Upper lobe of left lung (tissue), 6 donors: ENCODE results near the gene ATP9A. TPM values are rescaled to one million over a fixed set of nuclear protein-coding genes. Genes with fewer than 3 reads are reported as not detected.

Source experiments
- ATAC-seq, 2 donors: fragments of 200-7000 bp; cut with Tn5 transposase; one replicate each; pipeline ENCODE4 v1.9.1; 2022; ENCODE audit warnings: mild to moderate bottlenecking in 2 of 2, moderate library complexity in 2 of 2; ENCODE audit not compliant: low FRiP score in 2 of 2
- DNase-seq, 2 donors: peaks; one replicate each; pipeline ENCODE4 v3.0.0-alpha.2; 2019 to 2020
- H3K27ac ChIP-seq, 4 donors: fragments of 200-600 bp; sonication (generic); one replicate each; pipeline ENCODE4 v1.5.1; 2016 to 2019
- H3K27me3 ChIP-seq, 4 donors: fragments of 200-600 bp; sonication (generic); one replicate each; pipeline ENCODE4 v1.5.1; 2017 to 2019
- H3K36me3 ChIP-seq, 4 donors: fragments of 200-600 bp; sonication (generic); one replicate each; pipeline ENCODE4 v1.5.1; 2016 to 2019
- H3K4me1 ChIP-seq, 4 donors: fragments of 200-600 bp; sonication (generic); one replicate each; pipeline ENCODE4 v1.5.1; 2018 to 2019
- H3K4me3 ChIP-seq, 4 donors: fragments of 200-600 bp; sonication (generic); one replicate each; pipeline ENCODE4 v1.5.1; 2017 to 2019; ENCODE audit warnings: mild to moderate bottlenecking in 2 of 4, moderate library complexity in 1 of 4
- H3K9me3 ChIP-seq, 4 donors: fragments of 200-600 bp; sonication (generic); one replicate each; pipeline ENCODE4 v1.5.1; 2018 to 2019
- EP300 ChIP-seq, 4 donors: sonication (generic); formaldehyde crosslinking; IDR thresholded peaks; one replicate each; pipeline ENCODE4 v1.5.1; 2017; ENCODE audit warnings: antibody characterized with exemption in 4 of 4, control low read depth in 2 of 4
- POLR2A ChIP-seq, 4 donors: fragments of 450-650 bp; IDR thresholded peaks; one replicate each; pipeline ENCODE4 v1.5.1; 2016 to 2017; ENCODE audit warnings: antibody characterized with exemption in 4 of 4, mild to moderate bottlenecking in 2 of 4
- POLR2AphosphoS5 ChIP-seq, 2 donors: sonication (generic); formaldehyde crosslinking; IDR thresholded peaks; one replicate each; pipeline ENCODE4 v1.5.1; 2017; ENCODE audit warnings: antibody characterized with exemption in 2 of 2
- WGBS, 2 donors: methylation state at CpG; one replicate each; pipeline ENCODE4 v1.1.5; 2017 to 2018; 5-methylcytosine and 5-hydroxymethylcytosine counted together
- total RNA-seq, 6 donors: library from RNA; depleted of rRNA in 4 of 6; stranded (reverse); fragments of >200 nt in 4 of 6; gene quantifications; one replicate each; pipeline versions ENCODE4 v1.1.0 to v1.2.1, GENCODE V29; 2016 to 2021
- TF ChIP-seq, protein P1 (sequence below), 6 experiments: fragments of 450-650 bp in 4 of 6; fragments of 200-600 bp in 2 of 6; sonication (generic) in 2 of 6; IDR thresholded peaks; one replicate each; pipeline ENCODE4 v1.5.1; 2016 to 2019; ENCODE audit warnings: antibody characterized with exemption in 6 of 6
- donor health status: DM: no; HTN: no; CAD: no; lungs with moderate emphysema.
- donor health status: DM: no; HTN: yes; CAD: no; lungs with severe emphysema.

ATP9A gene
- total RNA-seq, 6 donors from 2014 or later = 15.7 to 31.3 (median 22.8) TPM

DNA sequence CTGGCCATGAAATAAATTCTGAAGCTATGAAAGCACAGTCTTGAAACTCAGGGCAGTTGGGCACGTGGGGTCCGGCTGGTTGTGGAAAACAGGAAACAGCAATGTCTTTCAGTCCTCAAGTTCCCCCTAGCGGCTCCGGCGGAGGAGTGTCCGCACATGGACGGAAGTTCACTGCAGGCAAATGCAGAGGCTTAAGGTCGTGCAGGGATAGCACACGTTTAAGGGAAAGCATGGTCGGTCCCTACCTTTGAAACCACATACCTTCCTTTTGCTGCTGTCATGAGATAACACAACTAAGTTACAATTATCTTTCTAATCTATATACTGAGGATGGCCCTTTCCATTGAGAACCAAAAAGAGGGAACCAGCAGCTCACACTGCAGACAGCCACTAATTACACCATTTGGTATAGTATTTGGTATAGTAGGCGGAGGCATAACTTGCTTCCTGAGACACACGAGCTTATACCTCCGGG, 173.1 kb downstream of the ATP9A start:
- H3K4me1 ChIP-seq = peaks cover 8 to 14% (median 11%) of the 10 kb centered on the region in 4 donors
- H3K27ac ChIP-seq = no peak overlapping the region
- no peak overlapping the region for H3K4me3 ChIP-seq
- WGBS, 2 donors = 3 to 6% methylated on average over 13 of the region's 13 CpGs
- TF ChIP-seq POLR2A (IDR thresholded peaks at IDR 0.05) = no peak
- TF ChIP-seq POLR2AphosphoS5 (IDR thresholded peaks at IDR 0.05) = no peak
- no peak for TF ChIP-seq EP300 (IDR thresholded peaks at IDR 0.05)
- TF ChIP-seq, protein P1, sequence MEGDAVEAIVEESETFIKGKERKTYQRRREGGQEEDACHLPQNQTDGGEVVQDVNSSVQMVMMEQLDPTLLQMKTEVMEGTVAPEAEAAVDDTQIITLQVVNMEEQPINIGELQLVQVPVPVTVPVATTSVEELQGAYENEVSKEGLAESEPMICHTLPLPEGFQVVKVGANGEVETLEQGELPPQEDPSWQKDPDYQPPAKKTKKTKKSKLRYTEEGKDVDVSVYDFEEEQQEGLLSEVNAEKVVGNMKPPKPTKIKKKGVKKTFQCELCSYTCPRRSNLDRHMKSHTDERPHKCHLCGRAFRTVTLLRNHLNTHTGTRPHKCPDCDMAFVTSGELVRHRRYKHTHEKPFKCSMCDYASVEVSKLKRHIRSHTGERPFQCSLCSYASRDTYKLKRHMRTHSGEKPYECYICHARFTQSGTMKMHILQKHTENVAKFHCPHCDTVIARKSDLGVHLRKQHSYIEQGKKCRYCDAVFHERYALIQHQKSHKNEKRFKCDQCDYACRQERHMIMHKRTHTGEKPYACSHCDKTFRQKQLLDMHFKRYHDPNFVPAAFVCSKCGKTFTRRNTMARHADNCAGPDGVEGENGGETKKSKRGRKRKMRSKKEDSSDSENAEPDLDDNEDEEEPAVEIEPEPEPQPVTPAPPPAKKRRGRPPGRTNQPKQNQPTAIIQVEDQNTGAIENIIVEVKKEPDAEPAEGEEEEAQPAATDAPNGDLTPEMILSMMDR (IDR thresholded peaks at IDR 0.05) = peak; percentile 79 to 91 (median 88)
- H3K36me3 ChIP-seq = peaks cover 0 to 4% (median 0%) of the 10 kb centered on the region in 4 donors
- no peaks in the 10 kb centered on the region for H3K27me3 ChIP-seq
- ATAC-seq = peak; percentile 89 to 96
- DNase-seq = peak; percentile 18 to 90
- no peaks in the 10 kb centered on the region for H3K9me3 ChIP-seq

GRCh38 chr20:51594236-51595057, 173.7 kb downstream of the ATP9A start:
- WGBS, 2 donors = 40 to 59% methylated on average over 12 of the region's 12 CpGs
- ATAC-seq = no peak
- H3K27me3 ChIP-seq = no peaks in the 10 kb centered on the region
- no peak overlapping the region for H3K27ac ChIP-seq
- H3K4me1 ChIP-seq = peaks cover 8 to 14% (median 11%) of the 10 kb centered on the region in 4 donors
- H3K36me3 ChIP-seq = peaks cover 0 to 4% (median 0%) of the 10 kb centered on the region in 4 donors
- no peak for DNase-seq
- TF ChIP-seq, protein P1 (IDR thresholded peaks at IDR 0.05) = no peak
- TF ChIP-seq EP300 (IDR thresholded peaks at IDR 0.05) = no peak
- no peak for TF ChIP-seq POLR2A (IDR thresholded peaks at IDR 0.05)
- no peak for TF ChIP-seq POLR2AphosphoS5 (IDR thresholded peaks at IDR 0.05)
- H3K9me3 ChIP-seq = no peaks in the 10 kb centered on the region
- no peak overlapping the region for H3K4me3 ChIP-seq

GRCh38 chr20:51593584-51593983, 174.6 kb downstream of the ATP9A start:
- Histone ChIP-seq H3K4me1 (peaks cover 8 to 14% (median 11%) of the 10 kb centered on the region in 4 donors), H3K9me3 (no peaks in the 10 kb centered on the region), H3K4me3 (no peak overlapping the region), H3K27me3 (no peaks in the 10 kb centered on the region), H3K36me3 (peaks cover 0 to 3% (median 0%) of the 10 kb centered on the region in 4 donors), H3K27ac (no peak overlapping the region)
- WGBS, 2 donors = 87 to 93% methylated on average over 2 of the region's 2 CpGs
- ATAC-seq (no peak), DNase-seq (no peak)
- TF ChIP-seq POLR2AphosphoS5 (IDR thresholded peaks at IDR 0.05) (no peak), POLR2A (IDR thresholded peaks at IDR 0.05) (no peak), EP300 (IDR thresholded peaks at IDR 0.05) (no peak)
- TF ChIP-seq, protein P1 (IDR thresholded peaks at IDR 0.05) = no peak

- ATAC-seq (no peak), DNase-seq (no peak)
- H3K4me3 ChIP-seq = no peak overlapping the region
- peaks cover 8 to 14% (median 11%) of the 10 kb centered on the region in 4 donors for H3K4me1 ChIP-seq
- no peak for TF ChIP-seq POLR2AphosphoS5 (IDR thresholded peaks at IDR 0.05)
- TF ChIP-seq, protein P1 (IDR thresholded peaks at IDR 0.05) = no peak
- TF ChIP-seq EP300 (IDR thresholded peaks at IDR 0.05) = no peak
- no peak for TF ChIP-seq POLR2A (IDR thresholded peaks at IDR 0.05)
- no peak overlapping the region for H3K27ac ChIP-seq
- WGBS, 2 donors = 95 to 97% methylated on average over 8 of the region's 8 CpGs
- no peaks in the 10 kb centered on the region for H3K36me3 ChIP-seq
- no peaks in the 10 kb centered on the region for H3K9me3 ChIP-seq
- no peaks in the 10 kb centered on the region for H3K27me3 ChIP-seq
Observed at GRCh38 chr20:51592564-51592963, 175.6 kb downstream of the ATP9A start.
